HG02623 (cell line): ENCODE data around the gene FURIN.
"Not testable (repeated sequence)": the region's sequence is repeated elsewhere in the genome, so short reads cannot be mapped to it uniquely, and the experiment has no call there.

ENCODE experiments used
- ATAC-seq: cut with Tn5 transposase; IDR thresholded peaks from one replicate; pipeline ENCODE4 v1.9.1; 2021; ENCODE audit warnings: moderate library complexity; ENCODE audit not compliant: unreplicated experiment

Gene FURIN

GRCh38 chr15:90868261-90868689 is at the start of gene FURIN:
Gene FURIN (plus strand): TSS chr15:90868588. CDS start chr15:90875741, 7,153 bp downstream.
- ATAC-seq: no peak

- ATAC-seq: no peak
These were observed 49.0 kb upstream of the FURIN start for GRCh38 chr15:90819390-90819789.

GRCh38 chr15:90819850-90820249 is 48.5 kb upstream of the FURIN start:
- ATAC-seq: no peak

GRCh38 chr15:90820481-90820880 is 47.9 kb upstream of the FURIN start:
- ATAC-seq: no peak

GRCh38 chr15:90822204-90822955 is 46.0 kb upstream of the FURIN start:
- ATAC-seq: no peak

- ATAC-seq: no peak
These were observed 44.9 kb upstream of the FURIN start for GRCh38 chr15:90823455-90823974.

- not testable (repeated sequence) for ATAC-seq
These were observed 43.1 kb upstream of the FURIN start for GRCh38 chr15:90825115-90825899.

- not testable (repeated sequence) for ATAC-seq
These were observed 42.0 kb upstream of the FURIN start for GRCh38 chr15:90826206-90826885.

- ATAC-seq: no peak
These were observed 41.4 kb upstream of the FURIN start for GRCh38 chr15:90826886-90827435.

- no peak for ATAC-seq
These were observed 40.3 kb upstream of the FURIN start for GRCh38 chr15:90828111-90828510.

- no peak for ATAC-seq
These were observed 39.3 kb upstream of the FURIN start for GRCh38 chr15:90829126-90829525.

GRCh38 chr15:90829942-90830440 is 38.4 kb upstream of the FURIN start:
- peak; percentile 50 for ATAC-seq

GRCh38 chr15:90834626-90835025 is 33.8 kb upstream of the FURIN start:
- no peak for ATAC-seq

GRCh38 chr15:90836296-90836871 is 32.0 kb upstream of the FURIN start:
- no peak for ATAC-seq

GRCh38 chr15:90837094-90837493 is 31.3 kb upstream of the FURIN start:
- no peak for ATAC-seq

GRCh38 chr15:90838139-90838538 is 30.2 kb upstream of the FURIN start:
- no peak for ATAC-seq

GRCh38 chr15:90838544-90838943 is 29.8 kb upstream of the FURIN start:
- ATAC-seq: no peak

GRCh38 chr15:90839187-90840071 is 29.0 kb upstream of the FURIN start:
- peak; percentile 92 for ATAC-seq

GRCh38 chr15:90840157-90840855 is 28.1 kb upstream of the FURIN start:
- ATAC-seq: no peak
